K562 (cell line): ENCODE data around the gene DDAH2. TPM values are rescaled to one million over a fixed set of nuclear protein-coding genes. Genes with fewer than 3 reads are reported as not detected.

ENCODE experiments used
- IFI16 ChIP-seq: fragments of 250-450 bp; sonication (Bioruptor Pico); IDR thresholded peaks from 2 replicates; pipeline ENCODE4 v2.1.2; 2022; ENCODE audit warnings: mild to moderate bottlenecking, inconsistent platforms
- MBD1 ChIP-seq: fragments of 250-450 bp; sonication (Bioruptor Pico); IDR thresholded peaks from 2 replicates; pipeline ENCODE4 v1.8.0; 2022; ENCODE audit warnings: inconsistent platforms
- NR1H2 ChIP-seq: sonication (generic); formaldehyde crosslinking; IDR thresholded peaks from 2 replicates; pipeline ENCODE4 v1.4.0; 2020; ENCODE audit warnings: mild to moderate bottlenecking, missing genetic modification reagents
- PATZ1 ChIP-seq: fragments of 250-450 bp; sonication (Bioruptor Pico); IDR thresholded peaks from 2 replicates; pipeline ENCODE4 v1.5.0; 2020; ENCODE audit warnings: mild to moderate bottlenecking, borderline replicate concordance
- TEAD4 ChIP-seq, 2 experiments: sonication (generic) in 1 of 2; formaldehyde crosslinking in 1 of 2; IDR thresholded peaks; 2 replicates each; pipeline versions ENCODE4 v1.6.1 to v1.8.0; 2012 to 2022; ENCODE audit warnings: borderline replicate concordance in 1 of 2, inconsistent platforms in 1 of 2, low read length in 1 of 2, mild to moderate bottlenecking in 1 of 2, missing genetic modification reagents in 1 of 2
- polyA plus RNA-seq, 8 experiments: library from polyadenylated mRNA; depleted of rRNA in 4 of 8; stranded (reverse) in 5 of 8; unstranded in 3 of 8; fragments of >200 nt; fragmentation: Nextera tagmentation in 2 of 8; fragmentation: Illumina TruSeq in 1 of 8; extraction: Ambion mirVana in 2 of 8; extraction: Trizol in 1 of 8; gene quantifications; 2 replicates each; pipeline versions ENCODE4 v1.2.1 to v1.2.3, GENCODE V29; 2011 to 2014; ENCODE audit warnings: inconsistent platforms in 1 of 8, missing spikeins in 1 of 8
- total RNA-seq, 7 experiments: library from RNA; depleted of rRNA in 6 of 7; stranded (reverse); fragments of >200 nt in 6 of 7; fragmentation: Illumina TruSeq in 2 of 7; extraction: Trizol in 2 of 7; gene quantifications; 2 replicates each; pipeline versions ENCODE4 v1.2.1 to v1.2.3, GENCODE V29; 2011 to 2021; ENCODE audit warnings: low replicate concordance in 1 of 7
- TF ChIP-seq, protein P1 (sequence below): fragments of 250-450 bp; sonication (Bioruptor Pico); IDR thresholded peaks from 2 replicates; pipeline ENCODE4 v1.8.0; 2022; ENCODE audit warnings: inconsistent platforms, mild to moderate bottlenecking, moderate library complexity, borderline replicate concordance

Gene DDAH2
- total and polyA plus RNA-seq, 9 of the 15 experiments (the other 6 are each of a cell fraction or from before 2014, with no cell fraction given) = 1.8 to 45.4 (median 21.4) TPM

- TF ChIP-seq MBD1 (CRISPR knock-in tag) = no peak
- TF ChIP-seq, protein P1, sequence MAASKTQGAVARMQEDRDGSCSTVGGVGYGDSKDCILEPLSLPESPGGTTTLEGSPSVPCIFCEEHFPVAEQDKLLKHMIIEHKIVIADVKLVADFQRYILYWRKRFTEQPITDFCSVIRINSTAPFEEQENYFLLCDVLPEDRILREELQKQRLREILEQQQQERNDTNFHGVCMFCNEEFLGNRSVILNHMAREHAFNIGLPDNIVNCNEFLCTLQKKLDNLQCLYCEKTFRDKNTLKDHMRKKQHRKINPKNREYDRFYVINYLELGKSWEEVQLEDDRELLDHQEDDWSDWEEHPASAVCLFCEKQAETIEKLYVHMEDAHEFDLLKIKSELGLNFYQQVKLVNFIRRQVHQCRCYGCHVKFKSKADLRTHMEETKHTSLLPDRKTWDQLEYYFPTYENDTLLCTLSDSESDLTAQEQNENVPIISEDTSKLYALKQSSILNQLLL = no peak
- no peak for TF ChIP-seq TEAD4 (IDR thresholded peaks at IDR 0.05; ENCODE audit: low read length)
- TF ChIP-seq TEAD4 (CRISPR knock-in tag; IDR thresholded peaks at IDR 0.05; ENCODE audit: borderline replicate concordance) = 0 out of 2 replicates have a peak, but pooled peaks have one; percentile 13
- no peak for TF ChIP-seq NR1H2
- TF ChIP-seq IFI16 (CRISPR knock-in tag) = no peak
- TF ChIP-seq PATZ1 (CRISPR knock-in tag) = no peak
Measured at GRCh38 chr6:31707701-31708100, 21.4 kb downstream of the DDAH2 start (continued).
